Type B pancreatic cell (in vitro differentiated cells): ENCODE data around the gene TMCC3. TPM values are rescaled to one million over a fixed set of nuclear protein-coding genes. Genes with fewer than 3 reads are reported as not detected.

Experiments
- DNase-seq: peaks from one replicate; pipeline ENCODE4 v3.0.0; 2021; ENCODE audit warnings: mixed read lengths; ENCODE audit not compliant: unreplicated experiment; ENCODE audit errors: extremely low spot score
- H3K27ac Mint-ChIP-seq: 2 replicates; pipeline ENCODE4 v1.8.0; 2021; ENCODE audit warnings: mild to moderate bottlenecking, mixed read lengths
- H3K27me3 Mint-ChIP-seq: 2 replicates; pipeline ENCODE4 v1.8.0; 2021; ENCODE audit warnings: mixed read lengths
- H3K36me3 Mint-ChIP-seq: 2 replicates; pipeline ENCODE4 v1.8.0; 2021; ENCODE audit warnings: mixed read lengths
- H3K4me1 Mint-ChIP-seq: one replicate; pipeline ENCODE4 v1.8.0; 2021; ENCODE audit warnings: mixed read lengths; ENCODE audit not compliant: unreplicated experiment
- H3K4me3 Mint-ChIP-seq: 2 replicates; pipeline ENCODE4 v1.8.0; 2021; ENCODE audit warnings: mild to moderate bottlenecking, mixed read lengths
- H3K9me3 Mint-ChIP-seq: 2 replicates; pipeline ENCODE4 v1.8.0; 2021; ENCODE audit warnings: mixed read lengths
- total RNA-seq: library from RNA; stranded (reverse); gene quantifications from 2 replicates; pipeline ENCODE4 v1.2.1, GENCODE V29; 2021; ENCODE audit warnings: low replicate concordance
- TF ChIP-seq, protein P1 (sequence below): fragments of 200-600 bp; sonication (generic); conservative IDR thresholded peaks from 2 replicates; pipeline ENCODE4 v1.5.0; 2021; ENCODE audit warnings: antibody characterized with exemption, mild to moderate bottlenecking

The TMCC3 gene
- total RNA-seq, 1 donor from 2014 or later = 14.1 TPM

DNA sequence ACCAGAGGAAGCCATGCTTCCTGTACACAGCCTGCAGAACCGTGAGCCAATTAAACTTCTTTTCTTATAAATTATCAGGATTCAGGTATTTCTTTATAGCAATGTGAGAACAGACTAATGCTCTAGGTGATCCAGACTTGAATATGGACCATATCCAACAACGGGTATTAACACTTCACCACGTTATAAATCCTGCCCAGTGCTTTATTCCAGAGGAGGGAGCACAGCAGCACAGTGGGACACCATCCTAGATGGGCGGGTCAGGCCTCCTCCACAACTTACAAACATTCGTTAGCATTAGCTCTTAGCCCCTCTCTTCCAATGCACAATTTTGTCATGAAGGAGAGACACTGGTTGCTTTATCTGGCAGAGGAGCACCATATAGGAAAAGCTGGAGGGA is 66.0 kb downstream of the TMCC3 start:
- Mint-ChIP-seq H3K4me3 (no peak overlapping the region), H3K4me1 (peaks cover 21% of the 10 kb centered on the region)

DNA sequence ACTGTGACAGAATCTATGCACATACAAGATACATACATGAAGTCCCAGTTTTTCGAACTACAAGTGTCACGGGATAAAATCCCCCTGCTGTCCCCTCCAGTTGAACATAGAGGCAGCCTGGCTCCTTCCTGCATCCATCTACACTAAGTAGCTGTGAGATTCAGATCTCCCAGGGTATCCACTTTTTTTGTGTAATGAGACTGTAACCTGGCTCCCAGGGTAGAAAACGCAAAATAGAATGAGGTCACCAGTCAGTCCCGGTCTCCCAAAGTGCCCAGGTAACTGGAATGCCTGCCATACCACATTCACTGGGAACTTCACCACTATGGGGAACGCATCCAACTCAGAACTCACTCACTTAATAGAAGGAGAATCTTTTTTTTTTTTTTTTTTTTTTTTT is 67.8 kb downstream of the TMCC3 start:
- peaks cover 4% of the 10 kb centered on the region for H3K36me3 Mint-ChIP-seq
- H3K9me3 Mint-ChIP-seq = no peaks in the 10 kb centered on the region
- no peak overlapping the region for H3K27ac Mint-ChIP-seq
- no peak overlapping the region for H3K4me3 Mint-ChIP-seq
- H3K4me1 Mint-ChIP-seq = peaks cover 11% of the 10 kb centered on the region
- DNase-seq = no peak
- peaks cover 5% of the 10 kb centered on the region for H3K27me3 Mint-ChIP-seq
- TF ChIP-seq, protein P1, sequence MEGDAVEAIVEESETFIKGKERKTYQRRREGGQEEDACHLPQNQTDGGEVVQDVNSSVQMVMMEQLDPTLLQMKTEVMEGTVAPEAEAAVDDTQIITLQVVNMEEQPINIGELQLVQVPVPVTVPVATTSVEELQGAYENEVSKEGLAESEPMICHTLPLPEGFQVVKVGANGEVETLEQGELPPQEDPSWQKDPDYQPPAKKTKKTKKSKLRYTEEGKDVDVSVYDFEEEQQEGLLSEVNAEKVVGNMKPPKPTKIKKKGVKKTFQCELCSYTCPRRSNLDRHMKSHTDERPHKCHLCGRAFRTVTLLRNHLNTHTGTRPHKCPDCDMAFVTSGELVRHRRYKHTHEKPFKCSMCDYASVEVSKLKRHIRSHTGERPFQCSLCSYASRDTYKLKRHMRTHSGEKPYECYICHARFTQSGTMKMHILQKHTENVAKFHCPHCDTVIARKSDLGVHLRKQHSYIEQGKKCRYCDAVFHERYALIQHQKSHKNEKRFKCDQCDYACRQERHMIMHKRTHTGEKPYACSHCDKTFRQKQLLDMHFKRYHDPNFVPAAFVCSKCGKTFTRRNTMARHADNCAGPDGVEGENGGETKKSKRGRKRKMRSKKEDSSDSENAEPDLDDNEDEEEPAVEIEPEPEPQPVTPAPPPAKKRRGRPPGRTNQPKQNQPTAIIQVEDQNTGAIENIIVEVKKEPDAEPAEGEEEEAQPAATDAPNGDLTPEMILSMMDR = no peak

More for the DNA sequence above, 66.0 kb downstream of the TMCC3 start:
- H3K9me3 Mint-ChIP-seq = no peaks in the 10 kb centered on the region
- TF ChIP-seq, protein P1 = no peak
- peaks cover 10% of the 10 kb centered on the region for H3K27me3 Mint-ChIP-seq
- DNase-seq = no peak
- H3K27ac Mint-ChIP-seq = no peak overlapping the region
- peaks cover 4% of the 10 kb centered on the region for H3K36me3 Mint-ChIP-seq

- TF ChIP-seq, protein P1 = no peak
- H3K36me3 Mint-ChIP-seq = peaks cover 12% of the 10 kb centered on the region
- H3K4me1 Mint-ChIP-seq = peaks cover 13% of the 10 kb centered on the region
- H3K9me3 Mint-ChIP-seq = no peaks in the 10 kb centered on the region
- no peak for DNase-seq
- no peaks in the 10 kb centered on the region for H3K27me3 Mint-ChIP-seq
- no peak overlapping the region for H3K4me3 Mint-ChIP-seq
- no peak overlapping the region for H3K27ac Mint-ChIP-seq
Observed at GRCh38 chr12:94575645-94576403, 74.5 kb downstream of the TMCC3 start.

- no peaks in the 10 kb centered on the region for H3K9me3 Mint-ChIP-seq
- H3K27ac Mint-ChIP-seq = no peak overlapping the region
- H3K36me3 Mint-ChIP-seq = peaks cover 14% of the 10 kb centered on the region
- H3K27me3 Mint-ChIP-seq = no peaks in the 10 kb centered on the region
- no peak overlapping the region for H3K4me3 Mint-ChIP-seq
- peaks cover 15% of the 10 kb centered on the region for H3K4me1 Mint-ChIP-seq
- TF ChIP-seq, protein P1 = no peak
- no peak for DNase-seq
Observed at GRCh38 chr12:94575024-94575423, 75.3 kb downstream of the TMCC3 start.

DNA sequence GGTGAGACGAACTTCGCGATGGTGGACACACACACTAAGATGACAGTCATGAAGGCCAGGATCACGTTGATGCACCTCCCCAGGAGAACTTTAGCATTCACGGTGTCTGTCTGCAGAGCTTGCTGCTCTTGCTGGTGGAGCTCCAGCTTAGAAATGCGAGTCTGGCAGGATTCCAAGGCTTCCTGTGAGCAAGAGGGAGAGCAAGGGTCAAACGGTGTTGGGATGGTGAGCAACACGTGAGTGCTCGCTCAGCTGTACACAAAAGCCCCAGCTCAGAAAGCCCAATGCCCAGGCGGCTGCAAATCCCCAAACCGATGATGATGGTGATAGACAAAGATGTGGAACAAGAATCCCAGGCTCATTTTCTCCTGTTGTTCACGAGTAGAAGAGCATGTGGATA is 78.8 kb downstream of the TMCC3 start:
- no peak for DNase-seq
- Mint-ChIP-seq H3K27ac (peak overlapping the region; percentile 50), H3K4me1 (peaks cover 27% of the 10 kb centered on the region), H3K36me3 (peaks cover 18% of the 10 kb centered on the region), H3K9me3 (no peaks in the 10 kb centered on the region), H3K27me3 (no peaks in the 10 kb centered on the region), H3K4me3 (no peak overlapping the region)
- TF ChIP-seq, protein P1 = no peak
